ENCODE measurements around the gene CEP41.

GRCh38 chr7:130352194-130353074 lies 88.4 kb downstream of the CEP41 start:
- TF ChIP-seq ZFP36L1 (CRISPR knock-in tag; IDR thresholded peaks at IDR 0.05) (no peak), ZNF816 (CRISPR knock-in tag; IDR thresholded peaks at IDR 0.05; ENCODE audit: borderline replicate concordance) (no peak), ZBTB34 (CRISPR knock-in tag; IDR thresholded peaks at IDR 0.05) (no peak), POLR2A (IDR thresholded peaks at IDR 0.05; ENCODE audit: insufficient read depth in 1 of 2, low read depth in 2 of 2, low read length in 2 of 2) (no peak)
- TF ChIP-seq, protein P1, sequence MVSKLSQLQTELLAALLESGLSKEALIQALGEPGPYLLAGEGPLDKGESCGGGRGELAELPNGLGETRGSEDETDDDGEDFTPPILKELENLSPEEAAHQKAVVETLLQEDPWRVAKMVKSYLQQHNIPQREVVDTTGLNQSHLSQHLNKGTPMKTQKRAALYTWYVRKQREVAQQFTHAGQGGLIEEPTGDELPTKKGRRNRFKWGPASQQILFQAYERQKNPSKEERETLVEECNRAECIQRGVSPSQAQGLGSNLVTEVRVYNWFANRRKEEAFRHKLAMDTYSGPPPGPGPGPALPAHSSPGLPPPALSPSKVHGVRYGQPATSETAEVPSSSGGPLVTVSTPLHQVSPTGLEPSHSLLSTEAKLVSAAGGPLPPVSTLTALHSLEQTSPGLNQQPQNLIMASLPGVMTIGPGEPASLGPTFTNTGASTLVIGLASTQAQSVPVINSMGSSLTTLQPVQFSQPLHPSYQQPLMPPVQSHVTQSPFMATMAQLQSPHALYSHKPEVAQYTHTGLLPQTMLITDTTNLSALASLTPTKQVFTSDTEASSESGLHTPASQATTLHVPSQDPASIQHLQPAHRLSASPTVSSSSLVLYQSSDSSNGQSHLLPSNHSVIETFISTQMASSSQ (IDR thresholded peaks at IDR 0.05; ENCODE audit: low read depth): no peak
- TF ChIP-seq, protein P1 (CRISPR knock-in tag; IDR thresholded peaks at IDR 0.05; ENCODE audit: borderline replicate concordance): no peak
- TF ChIP-seq, protein P2, sequence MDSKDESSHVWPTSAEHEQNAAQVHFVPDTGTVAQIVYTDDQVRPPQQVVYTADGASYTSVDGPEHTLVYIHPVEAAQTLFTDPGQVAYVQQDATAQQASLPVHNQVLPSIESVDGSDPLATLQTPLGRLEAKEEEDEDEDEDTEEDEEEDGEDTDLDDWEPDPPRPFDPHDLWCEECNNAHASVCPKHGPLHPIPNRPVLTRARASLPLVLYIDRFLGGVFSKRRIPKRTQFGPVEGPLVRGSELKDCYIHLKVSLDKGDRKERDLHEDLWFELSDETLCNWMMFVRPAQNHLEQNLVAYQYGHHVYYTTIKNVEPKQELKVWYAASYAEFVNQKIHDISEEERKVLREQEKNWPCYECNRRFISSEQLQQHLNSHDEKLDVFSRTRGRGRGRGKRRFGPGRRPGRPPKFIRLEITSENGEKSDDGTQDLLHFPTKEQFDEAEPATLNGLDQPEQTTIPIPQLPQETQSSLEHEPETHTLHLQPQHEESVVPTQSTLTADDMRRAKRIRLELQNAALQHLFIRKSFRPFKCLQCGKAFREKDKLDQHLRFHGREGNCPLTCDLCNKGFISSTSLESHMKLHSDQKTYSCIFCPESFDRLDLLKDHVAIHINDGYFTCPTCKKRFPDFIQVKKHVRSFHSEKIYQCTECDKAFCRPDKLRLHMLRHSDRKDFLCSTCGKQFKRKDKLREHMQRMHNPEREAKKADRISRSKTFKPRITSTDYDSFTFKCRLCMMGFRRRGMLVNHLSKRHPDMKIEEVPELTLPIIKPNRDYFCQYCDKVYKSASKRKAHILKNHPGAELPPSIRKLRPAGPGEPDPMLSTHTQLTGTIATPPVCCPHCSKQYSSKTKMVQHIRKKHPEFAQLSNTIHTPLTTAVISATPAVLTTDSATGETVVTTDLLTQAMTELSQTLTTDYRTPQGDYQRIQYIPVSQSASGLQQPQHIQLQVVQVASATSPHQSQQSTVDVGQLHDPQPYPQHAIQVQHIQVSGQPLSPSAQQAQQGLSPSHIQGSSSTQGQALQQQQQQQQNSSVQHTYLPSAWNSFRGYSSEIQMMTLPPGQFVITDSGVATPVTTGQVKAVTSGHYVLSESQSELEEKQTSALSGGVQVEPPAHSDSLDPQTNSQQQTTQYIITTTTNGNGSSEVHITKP (CRISPR knock-in tag; IDR thresholded peaks at IDR 0.05; ENCODE audit: low read depth): no peak

Measured in HepG2 (cell line).